HG03039 (cell line): ENCODE data around the gene HES2.
"Not testable (repeated sequence)": the region's sequence is repeated elsewhere in the genome, so short reads cannot be mapped to it uniquely, and the experiment has no call there.

Source experiments
- ATAC-seq: cut with Tn5 transposase; IDR thresholded peaks from one replicate; pipeline ENCODE4 v1.9.1; 2021; ENCODE audit warnings: mild to moderate bottlenecking, moderate library complexity; ENCODE audit not compliant: unreplicated experiment

The HES2 gene

DNA sequence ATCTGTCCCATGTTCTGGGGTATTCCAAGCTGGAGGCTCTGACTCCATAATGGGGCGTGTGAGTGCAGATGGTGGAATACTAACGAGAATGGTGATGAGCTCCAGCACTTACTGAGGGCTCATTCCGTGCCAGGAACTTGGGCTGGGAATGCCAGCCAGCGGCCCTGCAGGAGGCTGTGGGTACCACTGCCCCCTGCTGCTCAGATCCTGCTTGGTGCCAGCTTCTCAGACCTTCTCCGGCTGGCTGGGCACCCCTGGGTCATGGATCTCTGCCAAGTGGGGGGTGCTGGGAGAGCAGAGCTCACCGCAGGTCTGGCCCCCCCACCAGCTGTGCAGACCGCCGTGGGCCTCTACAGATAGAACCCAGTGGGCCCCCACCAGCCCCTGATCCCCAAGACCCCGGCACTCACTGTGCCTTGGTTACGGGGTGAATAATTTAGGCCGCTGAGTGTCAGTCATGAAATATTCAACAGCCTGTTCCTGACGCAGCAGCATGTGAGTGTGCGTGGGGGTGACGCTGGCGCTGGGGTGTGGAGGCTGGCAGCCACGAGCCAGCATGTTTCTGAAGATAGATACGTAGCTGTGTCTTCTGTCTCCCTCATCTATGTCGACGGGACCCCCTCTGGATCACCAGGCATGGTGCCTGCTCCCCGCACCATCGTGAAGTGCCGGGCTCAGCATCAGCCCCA, 17.4 kb upstream of the HES2 start:
- not testable (repeated sequence) for ATAC-seq

DNA sequence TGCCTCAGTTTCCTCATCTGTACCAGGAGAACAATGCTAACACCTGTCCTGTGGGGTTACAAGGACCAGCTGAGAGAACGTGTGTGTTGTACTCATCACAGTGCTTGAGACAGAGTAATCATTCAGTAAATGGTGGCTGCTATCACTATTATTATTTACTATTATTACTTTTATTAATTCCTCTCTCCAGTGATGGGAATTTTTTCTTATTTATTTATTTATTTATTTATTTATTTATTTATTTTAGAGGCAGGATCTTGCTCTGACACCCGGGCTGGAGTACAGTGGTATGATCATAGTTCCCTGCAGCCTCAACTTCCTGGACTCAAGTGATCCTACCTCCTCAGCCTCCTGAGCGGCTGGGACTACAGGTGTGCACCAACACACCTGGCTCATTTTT, 16.6 kb upstream of the HES2 start:
- ATAC-seq: not testable (repeated sequence)

- ATAC-seq: no peak
Measured at GRCh38 chr1:6435547-6435946, 15.8 kb upstream of the HES2 start.

DNA sequence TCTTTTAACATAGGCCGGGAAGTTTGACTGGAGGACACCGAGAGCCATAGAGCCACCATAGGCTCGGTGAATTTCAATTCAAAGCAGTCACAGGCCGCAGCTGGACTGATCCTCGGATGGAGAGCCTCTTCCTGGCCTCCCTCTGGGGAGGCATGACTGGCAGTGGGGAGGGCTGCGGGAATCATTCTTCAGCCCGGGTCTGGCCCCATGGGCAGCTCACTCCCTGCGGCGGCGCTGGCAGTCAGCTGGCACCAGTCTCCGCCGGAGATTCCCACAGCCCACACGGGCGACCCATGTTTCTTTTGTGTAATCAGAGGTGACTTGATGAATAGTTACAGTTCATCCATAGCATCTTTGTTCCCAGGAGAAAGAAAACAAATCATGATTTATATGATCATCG, 15.4 kb upstream of the HES2 start:
- ATAC-seq: no peak

- no peak for ATAC-seq
Measured at GRCh38 chr1:6434186-6434585, 14.5 kb upstream of the HES2 start.

DNA sequence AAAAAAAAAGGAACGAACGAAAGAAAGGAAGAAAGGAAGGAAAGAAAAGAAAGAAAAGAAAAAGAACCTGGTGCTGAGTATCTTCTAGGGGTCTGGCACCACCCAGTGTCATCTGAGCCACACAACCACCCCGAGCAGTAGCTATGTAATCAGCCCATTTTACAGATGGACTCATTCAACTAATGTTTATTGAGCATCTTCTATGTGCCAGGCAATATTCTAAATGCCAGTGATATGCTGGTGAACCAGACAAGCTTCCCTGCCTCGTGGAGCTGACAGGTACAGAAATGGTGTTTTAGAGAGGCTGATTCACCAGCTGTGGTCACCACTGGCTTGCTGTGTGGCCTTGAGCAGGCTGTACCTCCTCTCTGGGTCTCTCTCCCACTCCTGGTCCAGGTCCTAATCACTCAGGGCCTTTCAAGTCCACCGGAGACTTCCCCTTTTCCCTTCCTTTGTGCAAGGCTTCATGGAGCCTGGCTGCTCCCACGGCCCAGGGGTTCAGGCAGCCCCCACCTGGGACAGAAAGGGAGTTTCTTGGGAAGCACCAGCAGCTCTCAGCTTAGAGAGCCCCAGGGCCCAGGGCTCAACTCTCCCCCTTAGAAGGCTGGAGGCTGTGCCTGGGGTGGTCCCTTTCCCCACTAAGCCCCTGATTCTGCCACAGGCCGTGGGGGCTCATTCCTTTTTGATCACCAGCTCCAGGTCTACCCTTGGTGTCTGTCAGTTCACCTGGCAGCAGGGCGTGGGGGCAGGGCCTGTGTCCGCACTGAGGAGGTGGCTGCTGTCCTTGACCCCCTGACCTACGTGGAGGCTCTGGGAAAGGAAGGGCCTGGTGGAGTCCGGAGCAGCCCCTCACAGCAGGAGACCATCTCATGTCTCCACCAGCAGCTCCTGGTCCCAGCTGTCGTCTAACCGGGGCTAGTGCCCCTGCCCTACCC, 12.2 kb upstream of the HES2 start:
- ATAC-seq: not testable (repeated sequence)

DNA sequence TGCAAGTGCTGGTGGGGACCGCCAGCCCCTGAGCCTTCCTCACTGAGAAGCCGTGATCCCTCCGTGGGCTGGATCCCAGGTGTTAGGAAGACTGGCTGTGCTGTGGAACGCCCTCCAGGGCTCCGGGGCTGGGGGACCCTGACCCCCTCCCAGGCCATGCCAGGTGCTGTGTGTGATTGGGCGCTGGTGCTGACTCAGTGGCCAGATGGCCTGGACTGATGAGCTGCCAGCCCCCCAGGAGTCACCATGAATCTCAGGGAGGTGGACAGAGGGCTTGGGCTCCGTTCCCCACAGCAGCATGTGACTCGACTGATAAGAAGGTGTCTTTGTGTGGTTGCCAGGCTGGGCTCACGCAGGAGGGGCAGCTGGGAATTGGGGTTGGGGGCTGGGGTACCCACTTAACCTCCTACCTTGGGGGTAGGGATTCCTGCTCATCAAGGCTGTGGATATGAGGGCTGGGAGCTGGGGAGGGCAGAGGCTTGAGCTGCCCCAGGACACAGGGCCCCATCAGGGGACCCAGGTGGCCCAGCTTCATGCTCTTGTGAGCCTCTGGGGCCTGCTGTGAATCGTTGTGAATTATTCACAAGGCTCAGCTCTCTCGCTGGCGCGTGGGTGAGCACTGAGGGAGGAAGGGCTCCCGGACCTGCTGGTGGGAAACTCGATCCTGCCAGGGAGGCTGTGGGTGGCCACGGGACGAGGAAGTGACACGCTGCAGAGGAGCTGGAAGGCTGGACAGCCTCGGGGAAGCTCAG, 10.1 kb upstream of the HES2 start:
- not testable (repeated sequence) for ATAC-seq

DNA sequence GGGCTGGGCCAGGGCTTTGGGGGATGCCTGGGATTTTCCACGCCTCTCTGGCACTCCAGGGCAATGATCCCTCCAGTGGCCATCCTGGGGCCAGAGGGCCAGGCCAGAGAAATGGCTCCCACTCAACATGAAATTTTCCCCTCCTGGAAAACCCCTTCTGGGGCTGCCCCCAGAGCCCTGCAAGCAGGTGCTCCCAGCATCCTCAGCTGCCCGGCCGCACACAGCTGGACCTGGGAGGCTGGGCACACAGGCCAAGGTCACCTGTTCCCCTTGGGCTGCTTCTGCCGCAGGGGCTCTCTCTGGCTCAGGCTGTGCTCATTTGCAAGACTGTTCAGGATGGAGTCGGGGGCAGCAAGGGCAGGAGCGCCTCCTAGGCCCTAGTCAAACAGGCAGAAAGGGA, 8.7 kb upstream of the HES2 start:
- not testable (repeated sequence) for ATAC-seq

DNA sequence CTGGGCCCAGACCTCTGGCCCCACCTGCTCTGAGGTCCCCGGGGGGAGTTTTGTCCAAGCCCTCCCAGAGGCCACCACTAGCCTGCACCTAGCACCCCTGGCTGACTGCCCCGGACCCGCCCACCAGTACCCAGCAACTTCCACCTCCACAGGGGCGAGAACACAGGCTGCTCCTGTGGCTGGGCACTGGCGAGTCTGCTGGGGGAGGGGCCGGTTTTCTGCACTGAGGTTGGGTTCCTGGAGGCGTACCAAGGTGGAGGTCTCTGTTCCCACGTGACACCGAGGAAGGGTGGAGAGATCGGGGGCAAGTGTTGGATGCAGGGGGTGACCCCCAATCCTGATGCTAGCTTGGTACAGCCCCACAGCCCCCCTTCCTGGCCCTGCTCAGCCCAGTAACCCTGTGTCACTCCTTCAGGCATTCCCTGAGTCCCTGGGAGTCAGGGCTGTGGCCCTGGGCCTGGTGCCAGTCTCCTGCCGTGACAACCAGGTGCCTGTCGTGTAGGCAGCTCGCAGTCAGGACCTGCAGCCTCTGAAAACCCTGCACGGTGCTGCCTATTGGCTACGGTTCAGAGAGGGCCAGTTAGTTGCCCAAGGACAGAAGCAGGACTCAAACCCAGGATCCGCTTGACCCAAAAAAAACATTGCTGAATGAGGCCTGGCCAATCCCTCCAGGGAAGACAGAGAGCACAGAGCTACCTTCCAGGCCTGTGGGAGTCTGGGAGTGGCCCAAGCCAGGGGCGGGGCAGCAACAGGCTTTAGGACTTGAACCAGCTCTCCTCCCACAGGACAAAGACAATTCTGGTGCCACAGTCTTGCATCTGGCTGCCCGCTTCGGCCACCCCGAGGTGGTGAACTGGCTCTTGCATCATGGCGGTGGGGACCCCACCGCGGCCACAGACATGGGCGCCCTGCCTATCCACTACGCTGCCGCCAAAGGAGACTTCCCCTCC, 8.0 kb upstream of the HES2 start:
- no peak for ATAC-seq

GRCh38 chr1:6426972-6427350, 7.2 kb upstream of the HES2 start:
- ATAC-seq: no peak

DNA sequence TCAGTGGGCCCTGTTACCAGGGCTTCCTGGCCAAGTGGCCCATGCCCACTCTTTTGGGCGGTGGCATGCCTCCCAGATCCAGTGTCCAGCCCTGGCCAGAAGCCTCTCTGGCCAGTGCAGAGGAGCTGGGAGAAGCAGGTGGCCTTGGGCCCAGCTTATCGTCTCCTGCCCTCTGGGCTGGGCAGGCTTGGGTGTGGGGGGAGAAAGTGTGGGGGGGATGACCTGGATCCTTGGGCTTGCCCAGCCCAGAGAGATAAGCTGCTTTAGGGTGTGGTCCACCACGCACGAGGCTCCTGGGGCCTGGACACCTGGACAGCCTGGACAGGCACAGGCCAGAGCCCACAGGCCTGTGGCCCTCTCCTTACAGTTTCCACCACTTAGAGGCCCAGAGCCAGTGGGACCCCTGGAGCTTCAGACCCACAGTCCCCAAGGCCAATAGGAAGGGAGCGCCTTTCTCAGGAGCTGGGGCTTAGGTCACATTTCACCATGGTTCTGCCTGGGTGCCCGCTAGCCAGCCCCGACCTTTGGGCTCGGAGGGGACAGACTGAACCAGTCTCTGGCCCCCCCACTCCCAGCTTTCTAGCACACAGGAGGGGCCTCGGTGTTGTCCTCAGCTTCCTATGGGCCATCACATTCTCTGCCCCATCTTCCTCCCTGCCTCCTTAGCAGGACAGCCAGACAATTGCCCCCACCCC, 6.7 kb upstream of the HES2 start:
- no peak for ATAC-seq

DNA sequence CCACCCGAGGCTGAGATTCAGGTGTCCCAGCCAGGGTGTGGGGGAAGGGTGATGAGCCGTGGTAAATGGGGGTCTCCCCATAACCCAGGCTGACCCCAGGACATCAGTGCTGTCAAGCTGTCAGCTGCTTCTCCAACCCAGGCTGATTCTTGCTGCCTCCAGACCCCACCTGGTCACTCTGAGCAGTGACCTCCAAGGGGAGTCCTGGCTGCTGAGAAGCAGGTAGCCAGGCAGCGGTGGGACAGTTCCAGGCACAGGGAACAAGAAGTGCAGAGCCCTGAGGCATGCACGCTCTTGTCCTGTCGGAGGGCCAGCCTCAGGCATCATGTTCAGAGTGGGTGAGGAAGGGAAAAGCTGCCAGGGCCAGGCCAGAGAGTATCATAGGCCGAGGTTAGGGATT, 5.9 kb upstream of the HES2 start:
- ATAC-seq: no peak

GRCh38 chr1:6424619-6425593, 5.2 kb upstream of the HES2 start, which contains the start of gene ESPN:
TSS of gene ESPN (plus strand) at chr1:6424776. CDS start at chr1:6424956, 180 bp downstream.
- ATAC-seq: no peak

DNA sequence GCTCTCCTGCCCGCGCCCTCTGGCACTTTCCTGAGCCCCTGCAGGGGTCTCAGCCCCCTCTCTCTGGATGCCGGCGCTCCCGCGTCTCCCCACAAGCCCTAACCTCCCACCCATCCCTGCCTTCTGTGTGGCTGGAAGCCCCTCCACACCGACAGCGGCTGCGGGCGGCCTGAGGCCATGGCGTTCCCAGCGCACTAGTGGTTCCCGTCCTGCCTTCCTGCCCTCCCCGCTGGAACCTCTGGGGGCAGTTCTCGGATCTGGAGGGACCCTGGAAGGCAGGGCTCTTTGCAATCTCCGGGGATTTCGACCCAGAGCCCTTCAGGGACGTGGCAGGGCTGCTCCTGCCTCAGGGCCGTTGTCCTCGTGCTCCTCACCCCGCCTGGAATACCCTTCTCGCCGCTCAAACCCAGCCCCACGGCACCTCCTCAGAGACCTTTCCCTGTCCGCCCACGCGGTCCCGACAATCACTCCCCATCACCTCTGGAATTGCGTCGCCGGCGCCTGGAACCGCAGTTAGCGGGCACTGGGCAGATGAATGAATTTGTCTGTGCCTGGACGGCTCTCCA, 4.4 kb upstream of the HES2 start:
- no peak for ATAC-seq

- ATAC-seq: no peak
Measured at GRCh38 chr1:6423321-6423999, 3.7 kb upstream of the HES2 start.

DNA sequence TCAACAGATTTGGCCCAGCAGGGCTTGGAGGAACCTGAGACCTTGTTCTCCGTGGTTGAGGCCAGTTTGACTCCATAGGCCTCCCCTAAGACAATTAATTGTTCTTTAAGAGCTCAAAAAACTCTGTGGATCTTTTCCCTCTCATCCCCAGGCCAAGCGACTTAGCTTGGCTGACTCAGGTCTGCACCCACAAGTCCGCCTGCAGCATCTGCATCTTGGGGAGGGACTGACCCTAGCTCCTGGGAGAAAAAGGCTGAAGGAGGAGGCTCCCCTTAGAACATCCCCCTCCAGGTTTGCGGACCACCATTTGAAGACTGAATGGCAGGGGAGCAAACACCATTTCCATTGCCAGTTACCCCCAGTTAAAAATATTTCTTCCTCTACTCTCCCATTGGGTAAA, 1.5 kb upstream of the HES2 start:
- no peak for ATAC-seq

- ATAC-seq: no peak
Measured at GRCh38 chr1:6420454-6421042, 829 bp upstream of the HES2 start.
